ENCODE measurements around the gene TNFRSF9. TPM values are rescaled to one million over a fixed set of nuclear protein-coding genes. Genes with fewer than 3 reads are reported as not detected.

TNFRSF9 gene
- total and polyA plus RNA-seq, 12 donors, result 0.03 to 0.83 (median 0.13) TPM; not detected in 4

GRCh38 chr1:7948960-7949359 lies 8.3 kb upstream of the TNFRSF9 start:
- no peak overlapping the region for H3K4me3 ChIP-seq
- 65 to 72% (median 68%) methylated on average over 5 of the region's 5 CpGs for WGBS, 4 donors
- no peak for TF ChIP-seq CTCF (IDR thresholded peaks at IDR 0.05)

GRCh38 chr1:7943251-7943650 lies 2.6 kb upstream of the TNFRSF9 start:
- H3K36me3 ChIP-seq (replicated peaks in 1 of 2), result no peaks in the 10 kb centered on the region
- TF ChIP-seq CTCF (IDR thresholded peaks at IDR 0.05) (no peak), POLR2A (IDR thresholded peaks at IDR 0.05) (no peak)
- H3K4me1 ChIP-seq (replicated peaks in 1 of 2), result peaks cover 4 to 10% of the 10 kb centered on the region in 2 donors
- no peaks in the 10 kb centered on the region for H3K9me3 ChIP-seq (replicated peaks in 1 of 3)
- intact Hi-C loops (cut with DNase I), result no loop called here
- peaks cover 21% of the 10 kb centered on the region for H3K27me3 ChIP-seq
- peak overlapping the region in 1 of 5 donors; percentile 23 for H3K27ac ChIP-seq
- DNase-seq, result no peak
- WGBS, 4 donors, result 50 to 64% (median 60%) methylated on average over 2 of the region's 2 CpGs
- no peak overlapping the region for H3K4me3 ChIP-seq

More at GRCh38 chr1:7948960-7949359, 8.3 kb upstream of the TNFRSF9 start:
- Histone ChIP-seq H3K27me3 (no peaks in the 10 kb centered on the region), H3K27ac (no peak overlapping the region), H3K4me1 (replicated peaks in 1 of 2) (no peaks in the 10 kb centered on the region), H3K36me3 (replicated peaks in 1 of 2) (no peaks in the 10 kb centered on the region), H3K9me3 (replicated peaks in 1 of 3) (no peaks in the 10 kb centered on the region)
- intact Hi-C loops (cut with DNase I), result no loop called here
- no peak for DNase-seq

GRCh38 chr1:7942214-7942921 lies 1.7 kb upstream of the TNFRSF9 start:
- Histone ChIP-seq H3K4me1 (replicated peaks in 1 of 2) (peaks cover 4 to 10% of the 10 kb centered on the region in 2 donors), H3K4me3 (peak overlapping the region in 1 of 4 donors; percentile 33), H3K36me3 (replicated peaks in 1 of 2) (no peaks in the 10 kb centered on the region), H3K27ac (peak overlapping the region in 2 of 5 donors; percentile 38 to 63), H3K27me3 (peaks cover 24% of the 10 kb centered on the region), H3K9me3 (replicated peaks in 1 of 3) (no peaks in the 10 kb centered on the region)
- intact Hi-C loops (cut with DNase I), result no loop called here
- WGBS, 4 donors, result 7 to 12% (median 9%) methylated on average over 27 to 40 of the region's 40 CpGs
- peak; percentile 53 to 75 (median 63) for DNase-seq
- TF ChIP-seq POLR2A (IDR thresholded peaks at IDR 0.05) (no peak), CTCF (IDR thresholded peaks at IDR 0.05) (peak in 4 of 6 experiments; percentile 15 to 40 (median 26))

- Histone ChIP-seq H3K9me3 (replicated peaks in 1 of 3) (no peaks in the 10 kb centered on the region), H3K4me1 (replicated peaks in 1 of 2) (peaks cover 4 to 10% of the 10 kb centered on the region in 2 donors), H3K4me3 (no peak overlapping the region), H3K27ac (no peak overlapping the region), H3K27me3 (peaks cover 24% of the 10 kb centered on the region), H3K36me3 (replicated peaks in 1 of 2) (no peaks in the 10 kb centered on the region)
- TF ChIP-seq POLR2A (IDR thresholded peaks at IDR 0.05) (no peak), CTCF (IDR thresholded peaks at IDR 0.05) (no peak)
- 56 to 74% (median 69%) methylated on average over 9 of the region's 9 CpGs for WGBS, 4 donors
- intact Hi-C loops (cut with DNase I), result no loop called here
- no peak for DNase-seq
These were observed 776 bp upstream of the TNFRSF9 start for GRCh38 chr1:7941437-7941793.
